Stimulated activated CD4-positive, alpha-beta T cell treated with anti-CD3 and anti-CD28 coated beads, Interleukin-12 subunit alpha, Interleukin-12 subunit beta, amount 100 ng/mL, for 48 hours (primary cell): ENCODE measurements around the gene GRID1.

Experiments used
- DNase-seq, 3 donors: peaks; one replicate each; pipeline ENCODE4 v3.0.0-alpha.2; 2020; ENCODE audit warnings: low read depth in 2 of 3, low spot score in 1 of 3

Gene GRID1

DNA sequence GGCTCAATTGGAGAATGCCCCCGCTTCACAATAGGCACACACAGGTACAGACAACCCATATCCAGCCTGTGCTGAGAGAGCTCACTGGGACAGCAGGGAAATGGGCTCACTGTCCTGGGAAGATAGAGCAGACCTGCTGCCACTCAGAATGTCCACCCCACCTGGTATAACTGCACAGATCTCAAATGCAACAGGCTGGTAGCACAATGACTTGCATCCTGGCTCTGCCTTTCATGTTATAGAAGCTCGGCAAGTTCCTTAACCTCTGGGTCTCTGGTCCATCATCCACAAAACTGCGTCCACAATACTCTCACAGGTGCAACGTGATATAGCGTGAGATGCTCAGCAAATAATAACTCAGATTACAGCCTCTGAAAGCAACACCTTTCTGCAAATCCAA is 295.4 kb downstream of the GRID1 start:
- DNase-seq, result no peak

DNA sequence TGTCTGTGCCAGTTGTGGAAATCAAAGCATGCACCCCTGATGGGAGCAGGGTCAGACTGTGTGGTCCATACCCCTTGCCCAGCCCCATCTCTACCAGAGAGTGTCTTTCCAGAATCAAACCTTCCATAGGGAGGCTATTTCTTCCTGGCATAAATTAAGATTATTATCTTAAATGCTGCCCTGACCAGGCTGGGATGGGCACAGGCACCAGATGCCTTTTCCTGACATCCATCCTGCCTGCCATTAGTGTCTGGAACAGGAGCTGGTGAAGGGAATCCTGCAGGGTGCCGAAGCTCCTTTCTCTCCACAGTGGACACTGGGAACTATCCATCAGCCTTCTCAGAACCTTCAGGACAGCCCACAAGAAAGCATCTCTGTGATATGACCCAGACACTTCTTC is 296.3 kb downstream of the GRID1 start:
- DNase-seq, result no peak

DNA sequence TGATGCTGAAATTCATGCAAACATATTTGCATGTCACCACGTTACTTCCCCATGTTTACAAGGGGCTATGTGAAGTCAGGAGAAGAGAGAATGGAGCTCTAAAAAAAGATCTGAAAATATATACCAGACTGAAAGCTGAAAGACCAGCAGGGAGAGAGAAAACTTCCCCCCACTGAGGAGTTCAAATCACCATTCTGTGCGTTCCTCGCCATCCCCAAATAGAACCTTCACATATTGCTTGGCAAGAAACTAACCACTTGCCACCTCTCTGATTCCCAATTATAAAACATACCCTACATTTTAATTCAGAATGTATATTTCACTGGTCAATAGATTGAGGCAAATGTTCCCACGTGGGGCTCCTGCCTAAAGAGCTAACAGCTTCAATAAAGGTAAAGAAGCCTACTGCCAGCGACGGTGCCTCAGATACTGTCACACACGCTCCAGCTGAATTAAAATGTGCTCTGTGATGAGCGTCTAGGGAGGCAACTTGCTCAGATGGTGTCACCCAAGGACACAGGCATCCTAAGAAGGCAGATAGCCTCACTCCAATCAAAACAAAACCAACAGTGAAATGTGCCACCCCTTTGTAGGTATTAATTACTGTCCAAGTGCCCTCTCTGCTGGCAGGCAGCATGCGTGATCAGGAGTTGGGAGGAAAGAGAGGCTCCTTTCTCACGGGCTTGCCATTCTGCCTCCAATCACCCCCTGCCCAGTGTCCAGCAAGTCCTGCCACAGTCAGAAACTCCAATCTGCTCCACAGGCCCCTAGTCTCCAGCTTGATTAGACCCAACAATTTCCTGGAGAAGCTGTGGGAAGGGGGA is 298.2 kb downstream of the GRID1 start:
- DNase-seq, result no peak

DNA sequence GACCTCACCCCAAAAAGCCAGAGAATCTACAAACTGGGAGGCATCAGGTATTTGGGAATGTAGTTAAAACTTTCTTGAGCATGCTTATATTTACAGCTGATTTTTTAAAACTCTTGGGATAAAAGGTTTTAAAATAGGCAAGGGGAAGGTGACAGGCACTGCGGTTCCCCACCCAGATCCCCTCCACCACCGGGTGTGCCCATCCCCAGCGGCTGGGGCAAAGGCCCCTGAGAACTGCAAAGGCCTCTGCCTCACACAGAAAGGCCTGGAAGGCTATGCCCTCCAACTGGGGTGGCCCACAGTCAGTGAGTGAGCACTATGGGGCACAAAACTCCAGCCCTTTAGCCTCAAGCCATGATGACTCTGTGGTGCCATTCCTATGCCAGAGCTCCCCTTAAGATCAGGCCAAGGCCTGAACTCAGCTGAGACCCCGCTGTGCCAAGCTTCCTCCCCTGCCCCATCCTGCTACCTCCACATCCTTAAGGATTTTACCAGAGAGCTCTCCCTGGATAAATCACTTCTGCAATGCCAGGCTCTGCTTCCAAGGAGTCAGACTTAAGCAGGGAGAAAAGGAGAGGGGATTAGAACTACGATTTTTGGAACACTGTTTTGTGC is 299.1 kb downstream of the GRID1 start:
- no peak for DNase-seq

DNA sequence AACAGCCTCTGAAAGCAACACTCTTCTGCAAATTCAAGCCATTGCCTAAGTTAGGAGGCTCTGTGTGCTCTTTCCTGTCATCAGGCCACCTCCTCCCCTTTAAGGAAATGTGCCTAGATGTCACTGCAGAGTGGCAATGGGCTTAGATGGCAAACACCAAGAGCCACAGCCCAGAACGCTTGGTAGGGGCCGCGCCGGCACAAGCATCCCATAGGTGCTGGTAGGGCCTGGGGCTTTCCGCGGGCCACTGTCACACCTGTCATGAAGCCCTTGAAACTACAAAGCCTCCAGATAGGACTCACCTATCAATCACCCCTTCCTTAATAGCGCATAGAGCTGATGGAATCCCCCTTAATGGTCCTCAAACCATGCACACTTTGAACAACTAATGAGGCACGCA is 299.9 kb downstream of the GRID1 start:
- DNase-seq, result no peak

DNA sequence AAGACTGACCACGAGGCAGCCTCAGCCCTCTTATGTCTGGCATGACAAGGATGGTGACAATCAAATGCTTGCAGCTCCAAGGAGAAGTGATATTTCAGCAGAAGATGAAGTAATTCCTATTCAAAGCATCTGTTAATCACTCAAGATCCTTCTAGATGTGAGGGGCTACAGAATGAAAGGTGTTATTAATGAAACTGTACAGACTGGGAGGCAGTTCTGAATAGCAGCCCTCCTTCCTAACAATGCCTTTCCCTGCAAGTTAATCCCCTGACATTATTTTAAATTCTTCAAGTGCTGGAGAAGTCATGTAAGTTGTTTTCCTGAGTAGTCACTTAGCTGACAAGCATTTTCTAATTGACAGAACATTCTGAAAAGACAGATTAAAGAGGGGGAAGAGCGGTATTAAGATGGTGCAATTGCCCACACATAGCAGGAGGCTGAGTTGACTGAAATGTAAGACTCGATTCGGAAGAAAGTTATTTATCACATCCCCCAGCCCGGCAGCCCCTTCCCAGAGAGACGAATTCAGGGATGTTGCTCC is 300.8 kb downstream of the GRID1 start:
- no peak for DNase-seq

DNA sequence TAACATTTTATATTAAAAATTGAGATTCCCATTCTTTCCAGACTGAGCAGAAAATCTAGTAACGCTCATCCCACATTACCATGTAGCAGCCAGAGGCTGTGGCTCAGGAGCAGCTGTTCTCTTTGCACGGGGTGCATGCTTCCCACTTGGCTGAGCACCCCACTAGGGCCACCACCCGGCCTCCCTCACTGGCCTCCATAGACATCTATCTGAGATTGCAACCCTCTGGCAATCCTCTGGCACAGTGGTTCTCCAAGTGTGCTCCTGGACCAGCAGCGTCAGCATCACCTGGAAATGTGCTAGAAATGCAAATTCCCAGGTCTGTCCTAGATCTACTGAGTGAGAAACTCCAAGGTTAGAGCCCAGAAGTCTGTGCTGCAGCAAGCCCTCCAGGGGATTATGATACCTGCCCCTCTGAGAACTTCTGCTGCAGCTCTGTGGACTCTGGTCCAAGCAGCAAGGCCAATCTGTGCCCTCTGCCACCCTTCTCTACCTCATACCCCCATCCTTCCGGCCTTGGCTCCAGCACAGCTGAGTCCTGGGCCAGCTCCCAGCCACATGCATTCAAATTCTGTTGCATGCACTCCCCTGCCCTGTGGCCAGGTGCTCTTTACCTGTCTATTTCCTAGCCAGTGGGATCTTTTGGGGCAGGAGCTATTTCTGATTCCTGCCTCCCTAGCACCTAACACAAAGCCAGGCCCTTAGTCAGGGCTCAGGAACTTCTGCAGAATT is 301.5 kb downstream of the GRID1 start:
- DNase-seq, result no peak

DNA sequence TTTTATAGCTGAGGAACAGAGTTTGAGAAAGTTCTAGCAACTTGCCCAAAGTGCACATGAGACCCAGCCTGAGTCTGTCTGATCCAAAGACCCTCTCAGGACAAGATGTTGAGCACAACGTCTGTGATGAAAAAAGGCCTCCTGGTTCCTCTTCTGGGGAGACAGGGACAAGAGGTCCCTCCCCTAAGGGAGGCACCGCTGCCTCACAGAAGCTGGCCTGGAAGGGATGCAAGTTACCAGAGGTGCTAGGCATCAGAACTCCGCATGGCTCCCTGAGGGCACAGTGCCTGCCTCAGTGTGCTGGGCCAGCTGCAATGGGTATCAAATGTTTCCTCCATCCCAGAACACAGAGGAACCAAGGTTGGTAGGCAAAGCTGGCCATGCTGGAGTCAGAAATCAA is 302.4 kb downstream of the GRID1 start:
- DNase-seq, result no peak

DNA sequence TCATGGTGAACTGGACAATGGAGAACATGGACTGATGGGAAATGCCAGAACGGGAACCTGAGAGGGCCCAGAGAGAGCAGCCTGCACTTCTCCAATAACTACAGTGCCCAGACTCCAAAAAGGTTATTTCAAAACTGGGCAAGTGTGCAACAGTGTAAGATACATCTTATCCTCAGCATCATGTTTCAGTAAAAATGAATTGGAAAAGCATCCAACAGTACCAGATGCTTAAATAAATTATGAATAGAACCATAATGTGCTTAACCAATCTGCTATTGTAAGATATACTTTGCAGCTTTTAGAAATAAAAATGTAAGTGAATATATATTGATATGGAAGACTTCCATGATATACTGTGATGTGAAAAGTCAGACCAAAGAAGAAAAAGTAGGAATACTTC is 303.3 kb downstream of the GRID1 start:
- no peak for DNase-seq

DNA sequence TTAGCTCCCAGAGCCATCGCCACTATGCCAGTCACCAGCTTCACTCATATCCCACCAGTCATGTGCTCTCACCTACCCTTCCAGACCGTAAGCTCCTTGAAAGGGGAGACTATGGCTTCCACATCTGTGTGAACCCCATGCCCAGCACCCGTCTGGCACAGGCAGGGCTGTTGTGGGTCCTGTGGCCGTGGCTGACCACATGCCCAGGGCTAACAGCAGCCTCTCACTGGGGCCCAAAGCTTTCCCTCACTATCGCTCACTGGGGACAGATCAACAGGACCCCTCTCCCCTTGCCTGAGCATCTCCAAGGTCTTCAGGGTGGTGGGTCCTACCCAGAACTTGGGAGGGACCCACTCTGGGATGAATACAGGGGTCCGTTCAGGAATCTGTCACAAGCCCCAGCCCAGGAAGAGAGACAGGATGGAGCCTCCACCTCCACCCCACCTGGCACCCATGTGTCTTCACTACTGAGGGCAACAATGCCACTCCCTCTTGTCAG is 303.9 kb downstream of the GRID1 start:
- DNase-seq, result no peak

DNA sequence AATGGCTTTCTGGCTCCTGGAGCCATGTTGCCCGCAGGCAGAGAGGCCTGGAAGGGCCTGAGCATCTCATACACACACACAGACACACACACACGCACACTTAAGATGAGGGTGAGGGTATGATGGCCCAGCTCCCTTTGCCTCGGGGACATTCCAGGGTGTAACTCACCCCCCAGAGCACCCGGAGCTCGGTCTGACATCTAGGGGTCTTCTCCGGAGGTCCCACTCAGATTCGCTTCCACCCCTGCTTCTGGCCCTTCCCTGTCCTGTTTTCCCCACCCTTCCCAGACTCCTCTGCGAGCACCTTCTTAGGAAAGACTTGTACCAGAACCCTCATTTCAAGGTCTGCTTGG is 304.4 kb downstream of the GRID1 start:
- no peak for DNase-seq

DNA sequence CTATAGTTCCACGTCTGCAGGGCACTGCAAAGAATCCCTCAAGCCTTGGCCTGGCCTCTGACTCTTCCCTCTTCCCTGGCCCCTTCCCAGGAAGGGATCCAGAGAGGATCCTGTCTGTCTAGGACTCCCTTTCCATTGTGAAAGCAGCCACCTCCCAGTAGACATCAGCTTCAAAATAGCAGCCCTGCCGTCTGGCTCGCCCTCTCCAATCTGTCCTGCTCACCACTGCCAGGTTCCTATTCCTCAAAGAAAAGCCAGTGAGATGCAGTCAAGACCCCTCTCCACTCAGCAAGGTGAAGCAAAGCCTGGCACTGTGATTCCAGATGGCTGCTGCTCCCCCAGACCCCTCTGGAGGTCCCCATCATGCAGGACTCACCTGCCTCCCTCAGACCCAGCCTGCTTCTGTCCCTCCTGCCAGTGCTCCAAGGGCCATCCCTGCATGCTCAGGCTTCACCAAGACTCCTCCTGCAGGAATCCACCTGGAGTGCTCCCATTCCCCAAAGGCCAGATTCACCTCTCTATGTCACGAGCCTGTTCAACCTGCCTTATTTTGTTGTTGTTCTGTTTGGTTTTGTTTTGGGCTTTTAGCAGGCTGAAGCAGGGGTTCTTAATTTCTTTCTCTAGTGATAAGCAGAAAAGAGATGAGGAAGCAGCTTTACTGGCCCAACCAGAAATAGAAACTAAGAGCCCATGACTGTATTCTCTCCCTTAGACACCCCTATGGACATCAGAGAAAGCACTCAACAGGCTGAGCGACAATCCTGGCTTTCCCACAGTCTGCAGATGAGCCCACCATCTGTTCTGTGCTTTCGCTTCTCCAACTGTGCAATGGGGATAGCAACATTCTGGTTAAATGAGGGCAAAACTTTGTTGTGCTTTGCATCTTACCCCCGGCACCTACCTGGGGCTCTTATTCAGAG is 305.1 kb downstream of the GRID1 start:
- no peak for DNase-seq

DNA sequence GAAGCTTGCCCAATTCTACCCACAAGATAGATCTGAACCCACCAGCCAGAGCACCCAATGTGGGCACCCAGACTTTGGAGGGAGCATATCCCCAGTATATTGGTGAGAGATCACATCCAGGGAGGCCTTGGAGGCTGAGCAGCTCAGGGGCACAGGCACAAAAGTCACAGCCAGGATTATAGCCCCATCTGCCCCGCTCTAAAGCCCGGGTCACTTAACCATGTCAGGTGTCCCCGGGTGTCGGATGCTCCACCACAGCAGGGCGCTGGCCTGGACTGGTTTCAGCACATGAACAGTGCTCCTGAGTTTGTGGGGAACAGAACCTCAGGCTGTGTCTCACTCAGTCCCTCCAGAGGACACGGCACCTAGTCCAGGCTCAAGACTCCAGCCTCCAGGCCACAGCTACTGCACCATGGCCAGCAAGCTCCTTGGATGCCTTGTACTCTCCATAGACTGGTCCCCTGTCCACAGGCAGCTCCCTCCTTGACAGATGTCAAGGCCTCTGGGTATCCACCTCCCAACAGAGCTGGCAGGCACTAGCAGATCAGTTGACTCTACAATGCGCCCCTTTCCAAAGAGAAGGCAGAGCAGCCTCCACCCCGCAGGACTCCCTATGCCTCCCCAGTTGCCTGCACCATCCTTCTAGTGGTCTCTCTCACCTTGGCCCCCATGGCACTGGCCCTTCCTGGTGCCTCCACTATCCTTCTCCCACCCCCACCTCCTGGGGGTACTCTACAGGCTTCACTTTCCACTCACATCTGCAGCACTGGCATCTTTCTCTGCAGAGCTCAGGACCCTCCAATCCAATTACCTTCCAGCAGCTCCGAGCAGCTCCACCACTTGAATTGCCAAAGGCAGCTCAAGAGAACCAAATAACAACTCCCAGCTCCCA is 306.0 kb downstream of the GRID1 start:
- DNase-seq, result no peak

DNA sequence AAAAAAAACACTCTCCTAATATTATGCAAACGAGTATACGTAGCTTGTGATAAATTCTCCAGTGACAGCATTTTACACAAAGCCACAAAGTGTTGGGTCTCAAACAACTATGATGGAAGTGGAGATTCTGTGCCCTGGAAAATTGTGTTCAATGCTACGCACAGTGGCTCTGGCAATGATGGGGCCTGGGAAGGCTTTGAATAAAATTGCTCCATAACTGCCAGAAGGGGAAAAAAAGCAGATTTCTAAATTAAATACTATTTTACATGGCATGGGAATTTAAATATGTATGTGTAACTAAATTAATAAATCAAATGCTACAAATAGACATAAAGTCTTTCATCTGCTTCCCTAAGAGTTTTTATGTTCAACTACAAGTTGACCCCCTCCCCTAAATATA is 306.7 kb downstream of the GRID1 start:
- no peak for DNase-seq

DNA sequence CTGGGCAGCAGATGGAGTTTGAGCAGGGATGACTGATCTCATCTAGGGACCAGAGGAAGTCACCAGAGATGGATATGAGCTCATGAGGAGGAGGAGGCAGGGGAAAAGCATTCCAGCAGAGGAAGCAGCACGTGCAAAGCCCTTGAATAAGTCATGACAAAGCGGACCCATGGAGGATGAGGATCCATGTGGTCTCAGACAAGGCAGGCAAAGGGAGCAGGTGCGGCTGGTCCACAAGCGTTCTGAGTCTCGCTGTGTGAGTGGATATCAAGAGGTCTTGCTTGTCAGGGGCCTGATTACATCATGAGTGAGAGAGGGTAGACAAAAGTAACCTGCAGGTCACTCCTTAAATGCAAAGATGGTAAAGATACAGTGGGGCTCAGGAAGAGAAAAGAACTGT is 307.6 kb downstream of the GRID1 start:
- no peak for DNase-seq

DNA sequence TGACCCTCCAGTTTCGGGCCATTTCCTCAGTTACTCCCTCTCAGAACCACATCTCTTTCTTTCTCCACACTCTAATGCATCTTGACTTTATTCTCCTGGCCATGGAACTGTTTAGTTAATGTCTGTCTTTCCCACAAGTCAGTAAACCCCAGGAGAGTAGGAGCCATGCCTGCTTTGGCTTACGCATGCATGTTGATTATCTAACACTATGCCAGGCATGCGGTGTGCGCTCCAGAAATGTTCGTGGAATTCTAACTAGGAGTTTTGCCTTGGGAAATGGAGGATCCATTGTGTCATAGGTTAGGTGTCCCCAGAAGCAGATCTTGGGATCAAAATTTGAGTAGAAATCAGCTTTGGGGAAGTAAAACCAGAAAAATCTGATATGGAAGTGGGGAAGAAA is 308.9 kb downstream of the GRID1 start:
- DNase-seq, result no peak

DNA sequence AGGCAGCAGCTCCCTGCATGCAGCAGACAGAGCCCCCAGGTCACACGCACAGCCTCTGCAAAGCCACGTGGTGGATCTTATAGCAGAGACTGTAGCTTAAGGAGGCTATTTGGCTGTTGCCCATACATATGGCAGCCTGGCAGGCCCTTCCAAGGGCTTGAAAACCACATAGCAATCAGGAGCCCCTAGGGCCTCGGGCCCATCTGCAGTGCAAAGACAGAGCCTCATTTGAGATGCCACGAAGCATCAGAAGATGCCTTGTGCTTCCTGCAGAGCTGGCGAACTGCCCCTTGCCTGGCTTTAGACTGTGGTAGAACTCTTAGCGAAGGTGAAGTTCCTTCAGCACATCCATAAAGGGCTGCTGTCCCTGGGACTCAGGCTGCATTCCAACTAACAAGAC is 309.9 kb downstream of the GRID1 start:
- no peak for DNase-seq

DNA sequence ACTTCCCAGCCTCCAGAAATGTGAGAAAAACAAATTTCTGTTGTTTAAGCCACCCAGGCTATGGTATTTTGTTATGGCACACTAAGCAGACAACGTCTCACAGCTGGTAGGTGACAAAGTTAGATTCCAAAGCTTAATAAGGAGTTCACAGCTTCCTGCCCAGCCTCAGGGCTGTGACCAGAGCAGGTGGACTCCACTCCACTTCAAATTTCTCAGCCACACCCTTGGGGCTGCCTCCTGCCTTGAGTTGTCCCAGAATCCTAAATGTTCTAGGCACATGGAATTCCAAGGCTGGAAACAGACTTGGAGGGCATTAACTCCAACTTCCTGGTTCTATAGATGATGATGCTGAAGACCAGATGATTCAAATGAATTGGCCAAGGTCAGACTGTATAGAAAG is 310.7 kb downstream of the GRID1 start:
- DNase-seq, result no peak

DNA sequence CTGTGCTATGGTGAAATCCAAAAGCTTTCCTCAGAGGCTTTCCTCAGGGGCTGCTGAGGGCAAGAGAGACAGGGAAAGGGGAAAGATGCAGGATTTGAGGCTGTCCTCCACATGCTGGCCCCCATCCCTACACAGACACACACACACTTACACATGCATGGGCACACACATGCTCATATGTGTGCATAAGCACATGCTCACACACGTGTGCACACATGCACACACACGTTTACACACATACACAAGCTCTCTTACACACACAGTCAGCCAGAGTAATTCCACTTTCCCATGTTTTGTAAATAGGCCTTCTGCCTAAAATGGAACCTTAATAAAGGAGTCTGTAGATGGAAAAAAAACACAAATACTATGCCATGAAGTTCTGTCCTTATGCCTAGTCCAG is 312.9 kb downstream of the GRID1 start:
- no peak for DNase-seq

DNA sequence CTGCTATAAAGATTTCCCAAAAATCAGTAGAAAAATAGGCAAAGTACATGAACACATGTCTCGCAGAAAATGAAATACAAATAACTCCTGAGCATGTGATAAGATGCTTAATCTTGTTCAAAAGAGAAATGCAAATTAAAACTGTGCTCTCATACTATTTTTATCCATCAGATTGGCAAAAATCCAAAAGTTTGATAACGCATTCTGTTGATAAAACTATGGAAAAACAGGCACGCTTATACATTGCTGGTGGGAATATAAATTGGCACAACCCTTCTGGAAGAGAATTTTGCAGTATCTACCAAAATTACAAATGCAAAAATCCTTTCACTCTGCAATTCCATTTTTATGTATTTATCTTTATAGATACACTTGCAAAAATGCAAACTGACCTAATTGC is 315.0 kb downstream of the GRID1 start:
- DNase-seq, result no peak
